Mucosa of descending colon (tissue), 3 donors: Measurements from ENCODE around the gene PPP1R9A. TPM values are rescaled to one million over a fixed set of nuclear protein-coding genes. Genes with fewer than 3 reads are reported as not detected.

Experiments
- ATAC-seq: fragments of 200-7000 bp; cut with Tn5 transposase; one replicate; pipeline ENCODE4 v1.9.1; 2020; ENCODE audit warnings: mild to moderate bottlenecking, moderate library complexity
- DNase-seq, 3 donors: peaks; one replicate each; pipeline ENCODE4 v3.0.0-alpha.2; 2020
- H3K36me3 ChIP-seq: fragments of 200-600 bp; one replicate; pipeline ENCODE4 v1.8.0; 2021; ENCODE audit warnings: low read depth, mild to moderate bottlenecking
- H3K4me1 ChIP-seq: fragments of 200-600 bp; one replicate; pipeline ENCODE4 v1.8.0; 2021; ENCODE audit warnings: low read depth, mild to moderate bottlenecking
- H3K4me3 ChIP-seq: fragments of 200-600 bp; one replicate; pipeline ENCODE4 v1.8.0; 2021; ENCODE audit warnings: mild to moderate bottlenecking
- H3K9me3 ChIP-seq: fragments of 200-600 bp; one replicate; pipeline ENCODE4 v1.8.0; 2021; ENCODE audit warnings: mild to moderate bottlenecking
- intact Hi-C, 2 donors: fragments of 100-400 bp; cut with DNase I in 1 of 2; cut with micrococcal nuclease in 1 of 2; formaldehyde crosslinking; loops; one replicate each; pipeline versions ENCODE4 v1.11.0 to v1.11.1; 2022; cut with DNase I, micrococcal nuclease
- total RNA-seq, 3 donors: library from RNA; stranded (reverse); fragmentation: NEBNext Ultra II Directional in 2 of 3; extraction: Animal tissue kit (Norgen Biotek cat#: 25700) in 2 of 3; gene quantifications; one replicate each; pipeline versions ENCODE4 v1.2.1 to v1.2.4, GENCODE V29; 2021 to 2023
- TF ChIP-seq, protein P1 (sequence below): fragments of 200-600 bp; IDR thresholded peaks from one replicate; pipeline ENCODE4 v1.8.0; 2022; ENCODE audit warnings: antibody characterized with exemption, mild to moderate bottlenecking
- donor health status: DM: no; HTN: no; CAD: no; lungs with moderate emphysema.
- donor health status: DM: no; HTN: no; CAD: no.
- donor health status: DM: no; HTN: yes; CAD: no.

PPP1R9A gene
- total RNA-seq, 3 donors from 2014 or later: 17.8 to 48.9 (median 30.8) TPM

DNA sequence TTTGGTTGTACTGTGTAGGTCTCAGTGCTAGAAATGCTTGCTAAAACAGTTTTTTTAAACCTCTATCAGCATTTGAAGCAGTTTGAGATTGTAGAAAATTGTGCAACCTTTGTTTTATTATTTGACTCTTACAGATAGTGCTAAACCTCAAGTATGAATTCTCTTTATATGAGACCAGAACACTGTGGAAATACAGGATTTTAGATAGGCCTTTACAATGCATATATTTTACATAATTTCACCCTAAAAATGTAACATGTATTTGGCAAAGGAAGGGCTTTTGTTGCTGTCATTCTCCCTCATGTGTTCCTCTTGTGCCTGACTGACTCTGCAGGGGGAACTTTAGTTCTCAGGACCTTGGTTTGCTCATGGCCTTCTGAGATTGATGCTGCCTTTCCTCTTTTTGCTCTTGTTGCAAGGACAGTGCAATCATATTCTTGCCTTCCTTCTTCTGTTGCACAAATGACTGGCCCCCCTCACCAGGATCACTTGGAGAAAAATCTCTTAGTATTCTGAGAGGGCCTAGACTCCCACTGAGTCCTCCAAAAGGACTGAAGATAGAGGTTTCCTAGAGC, 188.7 kb downstream of the PPP1R9A start:
- DNase-seq (no peak), ATAC-seq (no peak)
- no peaks in the 10 kb centered on the region for H3K9me3 ChIP-seq
- no peak overlapping the region for H3K4me3 ChIP-seq
- intact Hi-C loops: no loop called here
- H3K36me3 ChIP-seq: no peaks in the 10 kb centered on the region
- H3K4me1 ChIP-seq: no peaks in the 10 kb centered on the region
- TF ChIP-seq, protein P1, sequence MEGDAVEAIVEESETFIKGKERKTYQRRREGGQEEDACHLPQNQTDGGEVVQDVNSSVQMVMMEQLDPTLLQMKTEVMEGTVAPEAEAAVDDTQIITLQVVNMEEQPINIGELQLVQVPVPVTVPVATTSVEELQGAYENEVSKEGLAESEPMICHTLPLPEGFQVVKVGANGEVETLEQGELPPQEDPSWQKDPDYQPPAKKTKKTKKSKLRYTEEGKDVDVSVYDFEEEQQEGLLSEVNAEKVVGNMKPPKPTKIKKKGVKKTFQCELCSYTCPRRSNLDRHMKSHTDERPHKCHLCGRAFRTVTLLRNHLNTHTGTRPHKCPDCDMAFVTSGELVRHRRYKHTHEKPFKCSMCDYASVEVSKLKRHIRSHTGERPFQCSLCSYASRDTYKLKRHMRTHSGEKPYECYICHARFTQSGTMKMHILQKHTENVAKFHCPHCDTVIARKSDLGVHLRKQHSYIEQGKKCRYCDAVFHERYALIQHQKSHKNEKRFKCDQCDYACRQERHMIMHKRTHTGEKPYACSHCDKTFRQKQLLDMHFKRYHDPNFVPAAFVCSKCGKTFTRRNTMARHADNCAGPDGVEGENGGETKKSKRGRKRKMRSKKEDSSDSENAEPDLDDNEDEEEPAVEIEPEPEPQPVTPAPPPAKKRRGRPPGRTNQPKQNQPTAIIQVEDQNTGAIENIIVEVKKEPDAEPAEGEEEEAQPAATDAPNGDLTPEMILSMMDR: no peak

- DNase-seq (no peak), ATAC-seq (no peak)
- intact Hi-C loops: no loop called here
Observed at GRCh38 chr7:95097291-95097690, 189.9 kb downstream of the PPP1R9A start.

DNA sequence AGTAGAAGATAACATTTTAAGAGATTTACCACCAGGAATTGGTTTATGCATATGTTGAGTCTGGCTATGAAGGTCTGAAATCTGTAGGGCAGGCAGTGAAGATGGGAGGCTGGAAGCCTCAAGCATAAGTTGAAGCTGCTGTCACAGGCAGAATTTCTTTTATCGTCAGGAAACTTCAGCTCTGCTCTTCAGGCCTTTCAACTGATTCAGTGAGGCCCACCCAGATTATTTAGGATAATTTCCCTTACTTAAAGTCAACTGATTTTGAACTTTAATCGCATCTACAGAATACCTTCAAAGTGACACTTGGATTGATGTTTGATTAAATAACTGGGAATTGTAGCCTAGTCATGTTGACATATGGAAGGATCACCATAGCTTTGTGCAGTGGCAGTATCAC, 190.5 kb downstream of the PPP1R9A start:
- TF ChIP-seq, protein P1: no peak
- intact Hi-C loops: no loop called here
- no peaks in the 10 kb centered on the region for H3K9me3 ChIP-seq
- no peak overlapping the region for H3K4me3 ChIP-seq
- no peaks in the 10 kb centered on the region for H3K36me3 ChIP-seq
- DNase-seq (no peak), ATAC-seq (no peak)
- no peaks in the 10 kb centered on the region for H3K4me1 ChIP-seq

More at GRCh38 chr7:95097291-95097690, 189.9 kb downstream of the PPP1R9A start:
- H3K4me1 ChIP-seq: no peaks in the 10 kb centered on the region
- no peaks in the 10 kb centered on the region for H3K36me3 ChIP-seq
- no peak overlapping the region for H3K4me3 ChIP-seq
- TF ChIP-seq, protein P1: no peak
- no peaks in the 10 kb centered on the region for H3K9me3 ChIP-seq

DNA sequence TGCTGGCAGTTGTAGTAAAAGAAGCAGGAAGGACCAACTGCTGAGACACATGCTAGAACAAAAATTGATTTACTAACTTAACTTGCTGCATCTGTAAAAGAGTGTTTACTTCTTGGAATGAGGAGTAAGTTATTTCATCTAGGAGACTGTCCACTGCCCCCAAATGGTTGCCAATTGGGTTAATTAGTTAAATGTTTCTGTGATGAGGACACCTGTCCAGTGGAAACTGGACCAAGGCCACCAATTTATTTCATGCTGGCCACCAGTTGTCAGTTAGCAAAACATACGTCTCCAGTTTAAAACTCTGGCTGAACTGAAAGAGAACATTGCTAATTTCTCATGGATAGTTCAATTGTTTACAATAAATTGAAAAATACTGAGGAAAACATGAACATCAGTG, 191.7 kb downstream of the PPP1R9A start:
- intact Hi-C loops: no loop called here
- ATAC-seq (no peak), DNase-seq (no peak)

DNA sequence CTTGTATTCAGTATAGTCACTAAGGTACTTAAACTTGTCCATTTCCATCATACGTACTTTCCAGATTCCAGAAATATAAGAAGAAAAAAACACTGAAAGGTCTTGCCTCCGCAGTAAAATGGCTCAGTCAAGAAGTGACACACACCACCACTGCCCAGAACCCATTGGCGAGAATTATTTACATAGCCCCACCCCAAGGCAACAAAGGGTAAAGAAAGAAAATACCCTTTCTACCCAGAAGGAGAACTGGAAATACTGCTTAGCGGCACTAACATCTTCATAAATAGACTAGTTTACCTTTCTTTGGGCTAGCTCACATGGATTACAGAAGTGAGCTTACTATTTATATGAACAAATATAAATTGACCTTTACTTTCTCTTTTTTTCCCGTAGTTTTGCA, 194.0 kb downstream of the PPP1R9A start:
- TF ChIP-seq, protein P1: no peak
- H3K36me3 ChIP-seq: no peaks in the 10 kb centered on the region
- H3K4me3 ChIP-seq: no peak overlapping the region
- intact Hi-C loops: no loop called here
- H3K9me3 ChIP-seq: no peaks in the 10 kb centered on the region
- ATAC-seq (no peak), DNase-seq (no peak)
- H3K4me1 ChIP-seq: no peaks in the 10 kb centered on the region

More for the DNA sequence above, 191.7 kb downstream of the PPP1R9A start:
- H3K4me3 ChIP-seq: no peak overlapping the region
- no peaks in the 10 kb centered on the region for H3K9me3 ChIP-seq
- H3K4me1 ChIP-seq: no peaks in the 10 kb centered on the region
- H3K36me3 ChIP-seq: no peaks in the 10 kb centered on the region
- TF ChIP-seq, protein P1: no peak

DNA sequence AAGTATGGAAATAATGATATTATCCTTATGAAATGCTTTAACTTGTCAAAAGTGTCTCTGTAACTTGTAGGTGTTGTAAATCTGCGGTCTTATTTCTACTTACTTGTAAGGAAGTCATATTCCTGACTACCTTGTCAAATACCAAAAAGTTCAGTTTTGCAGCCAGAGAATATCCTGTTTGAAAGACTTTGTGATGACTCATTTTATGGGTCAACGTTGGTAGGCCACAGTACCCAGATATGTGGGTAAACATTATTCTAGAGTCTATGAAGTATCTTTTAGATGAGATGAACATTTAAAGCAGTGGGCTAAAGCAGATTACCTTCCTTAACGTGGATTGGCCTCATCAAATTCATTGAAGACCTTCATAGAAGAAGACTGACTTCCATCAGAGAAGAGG, 195.3 kb downstream of the PPP1R9A start:
- ATAC-seq: no peak
- intact Hi-C loops: no loop called here
- H3K9me3 ChIP-seq: no peaks in the 10 kb centered on the region
- DNase-seq: no peak
- no peaks in the 10 kb centered on the region for H3K36me3 ChIP-seq
- TF ChIP-seq, protein P1: no peak
- no peaks in the 10 kb centered on the region for H3K4me1 ChIP-seq
- H3K4me3 ChIP-seq: no peak overlapping the region
